ENCODE measurements around the gene ABI2. TPM values are rescaled to one million over a fixed set of nuclear protein-coding genes. Genes with fewer than 3 reads are reported as not detected.

ABI2 gene
- total and polyA plus RNA-seq, 2 of the 4 experiments (the other 2 are of a cell fraction), result 35.7 to 54.0 TPM

DNA sequence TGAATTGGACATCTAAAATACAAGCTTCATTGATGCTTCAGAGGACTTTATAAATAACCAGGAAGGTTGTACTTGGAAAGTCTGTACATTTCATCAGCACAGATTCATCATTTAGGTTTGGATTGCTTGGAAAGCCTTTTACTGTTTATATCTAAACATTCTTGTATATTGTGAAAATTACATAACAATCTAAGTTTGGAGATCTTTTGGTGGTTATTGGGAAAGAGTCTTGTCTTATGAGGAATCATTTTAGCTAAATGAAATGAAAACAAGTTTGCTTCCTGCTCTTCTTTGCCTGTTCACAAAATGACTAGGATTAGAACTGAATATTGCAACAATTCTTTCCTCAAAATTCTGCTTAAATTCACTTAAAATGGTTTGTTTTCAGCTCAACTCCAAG, 79.3 kb downstream of the ABI2 start:
- no peaks in the 10 kb centered on the region for H3K27me3 ChIP-seq (ENCODE audit: control insufficient read depth, insufficient read depth, low read length)
- dilution Hi-C loops (cut with HindIII; ENCODE audit: low sequenced_read_pairs, unreplicated experiment), result no loop called here

More for the DNA sequence above, 79.3 kb downstream of the ABI2 start:
- H3K4ac ChIP-seq (ENCODE audit: low read depth, low read length), result no peak overlapping the region
- no peak overlapping the region for H3K18ac ChIP-seq (ENCODE audit: low read depth, low read length)
- no peak overlapping the region for H3K4me2 ChIP-seq (ENCODE audit: low read depth, low read length)
- peaks cover 4% of the 10 kb centered on the region for H3K36me3 ChIP-seq (ENCODE audit: control insufficient read depth, insufficient read depth, low read length)
- H2BK120ac ChIP-seq (ENCODE audit: low read depth, low read length), result no peak overlapping the region
- POLR2A ChIA-PET (ENCODE audit: unreplicated experiment), result no interaction called here
- H3K9me1 ChIP-seq (ENCODE audit: insufficient read depth, low read length), result 0 out of 2 replicates have a peak, but pooled peaks cover 2% of the 10 kb centered on the region
- no peak overlapping the region for H4K5ac ChIP-seq (ENCODE audit: low read depth, low read length)
- TF ChIP-seq, protein P1, sequence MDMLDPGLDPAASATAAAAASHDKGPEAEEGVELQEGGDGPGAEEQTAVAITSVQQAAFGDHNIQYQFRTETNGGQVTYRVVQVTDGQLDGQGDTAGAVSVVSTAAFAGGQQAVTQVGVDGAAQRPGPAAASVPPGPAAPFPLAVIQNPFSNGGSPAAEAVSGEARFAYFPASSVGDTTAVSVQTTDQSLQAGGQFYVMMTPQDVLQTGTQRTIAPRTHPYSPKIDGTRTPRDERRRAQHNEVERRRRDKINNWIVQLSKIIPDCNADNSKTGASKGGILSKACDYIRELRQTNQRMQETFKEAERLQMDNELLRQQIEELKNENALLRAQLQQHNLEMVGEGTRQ (IDR thresholded peaks at IDR 0.05; ENCODE audit: low read depth, low read length), result no peak
- no peak for TF ChIP-seq CHD1 (IDR thresholded peaks at IDR 0.05; ENCODE audit: low read depth, low read length)
- no peak for TF ChIP-seq MAFK (IDR thresholded peaks at IDR 0.05; ENCODE audit: low read depth, low read length)
- no peak for TF ChIP-seq NFE2L2 (IDR thresholded peaks at IDR 0.05; ENCODE audit: low read depth, low read length)
- TF ChIP-seq RFX5 (IDR thresholded peaks at IDR 0.05; ENCODE audit: low read depth, low read length), result no peak
- TF ChIP-seq MXI1 (IDR thresholded peaks at IDR 0.05; ENCODE audit: borderline replicate concordance, low read depth, low read length), result no peak
- no peak for TF ChIP-seq MAZ (IDR thresholded peaks at IDR 0.05; ENCODE audit: borderline replicate concordance, low read depth, low read length)
- TF ChIP-seq, protein P2, sequence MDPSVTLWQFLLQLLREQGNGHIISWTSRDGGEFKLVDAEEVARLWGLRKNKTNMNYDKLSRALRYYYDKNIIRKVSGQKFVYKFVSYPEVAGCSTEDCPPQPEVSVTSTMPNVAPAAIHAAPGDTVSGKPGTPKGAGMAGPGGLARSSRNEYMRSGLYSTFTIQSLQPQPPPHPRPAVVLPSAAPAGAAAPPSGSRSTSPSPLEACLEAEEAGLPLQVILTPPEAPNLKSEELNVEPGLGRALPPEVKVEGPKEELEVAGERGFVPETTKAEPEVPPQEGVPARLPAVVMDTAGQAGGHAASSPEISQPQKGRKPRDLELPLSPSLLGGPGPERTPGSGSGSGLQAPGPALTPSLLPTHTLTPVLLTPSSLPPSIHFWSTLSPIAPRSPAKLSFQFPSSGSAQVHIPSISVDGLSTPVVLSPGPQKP (IDR thresholded peaks at IDR 0.05; ENCODE audit: borderline replicate concordance, low read depth, low read length), result no peak
- TF ChIP-seq RAD21 (IDR thresholded peaks at IDR 0.05; ENCODE audit: low read length), result no peak
- no peak for TF ChIP-seq BHLHE40 (IDR thresholded peaks at IDR 0.05; ENCODE audit: low read depth, low read length)
- no peak for TF ChIP-seq POLR2A (IDR thresholded peaks at IDR 0.05; ENCODE audit: low read depth, low read length)
- no peak; the same call in 1 of the 2 replicates for TF ChIP-seq CEBPB (IDR thresholded peaks at IDR 0.05; ENCODE audit: low read depth, low read length)
- no peak for TF ChIP-seq FOS (IDR thresholded peaks at IDR 0.05; ENCODE audit: low read depth, low read length)
- TF ChIP-seq SMC3 (IDR thresholded peaks at IDR 0.05; ENCODE audit: low read depth, low read length), result no peak
- no peak for TF ChIP-seq RCOR1 (IDR thresholded peaks at IDR 0.05; ENCODE audit: insufficient replicate concordance, low read length)
- TF ChIP-seq, protein P3, sequence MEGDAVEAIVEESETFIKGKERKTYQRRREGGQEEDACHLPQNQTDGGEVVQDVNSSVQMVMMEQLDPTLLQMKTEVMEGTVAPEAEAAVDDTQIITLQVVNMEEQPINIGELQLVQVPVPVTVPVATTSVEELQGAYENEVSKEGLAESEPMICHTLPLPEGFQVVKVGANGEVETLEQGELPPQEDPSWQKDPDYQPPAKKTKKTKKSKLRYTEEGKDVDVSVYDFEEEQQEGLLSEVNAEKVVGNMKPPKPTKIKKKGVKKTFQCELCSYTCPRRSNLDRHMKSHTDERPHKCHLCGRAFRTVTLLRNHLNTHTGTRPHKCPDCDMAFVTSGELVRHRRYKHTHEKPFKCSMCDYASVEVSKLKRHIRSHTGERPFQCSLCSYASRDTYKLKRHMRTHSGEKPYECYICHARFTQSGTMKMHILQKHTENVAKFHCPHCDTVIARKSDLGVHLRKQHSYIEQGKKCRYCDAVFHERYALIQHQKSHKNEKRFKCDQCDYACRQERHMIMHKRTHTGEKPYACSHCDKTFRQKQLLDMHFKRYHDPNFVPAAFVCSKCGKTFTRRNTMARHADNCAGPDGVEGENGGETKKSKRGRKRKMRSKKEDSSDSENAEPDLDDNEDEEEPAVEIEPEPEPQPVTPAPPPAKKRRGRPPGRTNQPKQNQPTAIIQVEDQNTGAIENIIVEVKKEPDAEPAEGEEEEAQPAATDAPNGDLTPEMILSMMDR (conservative IDR thresholded peaks at IDR 0.05; ENCODE audit: low read depth, low read length), result no peak
- intact Hi-C loops (cut with micrococcal nuclease), result no loop called here
- no peak overlapping the region for H2AFZ ChIP-seq (replicated peaks; ENCODE audit: low read length, poor library complexity)
- DNase-seq (peak; percentile 58), ATAC-seq (ENCODE audit: low read depth) (peak; percentile 21; the same call in 1 of the 2 replicates)
- H3K23ac ChIP-seq (ENCODE audit: low read depth, low read length), result no peak overlapping the region
- H3K27ac ChIP-seq (ENCODE audit: insufficient read depth, low read length), result no peak overlapping the region
- H3K14ac ChIP-seq (replicated peaks; ENCODE audit: low read depth, low read length), result no peak overlapping the region
- no peaks in the 10 kb centered on the region for H3K9me3 ChIP-seq (ENCODE audit: control insufficient read depth, insufficient read depth, low read length)
- H3K9ac ChIP-seq (ENCODE audit: low read depth, low read length), result no peak overlapping the region
- no peak overlapping the region for H2BK20ac ChIP-seq (ENCODE audit: low read depth, low read length)
- no peak overlapping the region for H2AK5ac ChIP-seq (ENCODE audit: low read depth, low read length)
- CTCF ChIA-PET, result no interaction called here
- H3K4me1 ChIP-seq (ENCODE audit: control insufficient read depth, insufficient read depth, low read length), result peaks cover 10% of the 10 kb centered on the region
- no peak overlapping the region for H4K91ac ChIP-seq (ENCODE audit: insufficient read depth, low read depth, low read length)
- H2AK9ac ChIP-seq (replicated peaks; ENCODE audit: low read depth, low read length, poor library complexity), result no peak overlapping the region
- in situ Hi-C loops (cut with MboI; ENCODE audit: low sequenced_read_pairs), result no loop called here
- no peak overlapping the region for H3K4me3 ChIP-seq (ENCODE audit: insufficient read depth, low read depth, low read length)
- no peak overlapping the region for H2BK5ac ChIP-seq (ENCODE audit: low read depth, low read length, poor library complexity, severe bottlenecking)
- no peak overlapping the region for H3K56ac ChIP-seq (ENCODE audit: extremely low read depth, insufficient read depth, low read length)
- H3K79me1 ChIP-seq (ENCODE audit: low read depth in 1 of 2, low read length in 2 of 2), result peaks cover 6 to 22% of the 10 kb centered on the region in 2 experiments; a peak in 3 of 4 replicates
- no peaks in the 10 kb centered on the region for H4K20me1 ChIP-seq (ENCODE audit: insufficient read depth, low read length)
- H4K8ac ChIP-seq (ENCODE audit: low read depth in 2 of 2, low read length in 2 of 2), result no peak overlapping the region
- H2BK15ac ChIP-seq (ENCODE audit: low read depth, low read length), result no peak overlapping the region
- BruUV-seq (replicated peaks), result no TSS peak
